ENCODE results near the gene TPCN2.
A peak's percentile ranks its signal among the peaks of the same experiment; 100 is the strongest.

Gene TPCN2

GRCh38 chr11:69154938-69155301 lies 106.2 kb downstream of the TPCN2 start:
- 89% methylated on average over 10 of the region's 10 CpGs for WGBS
- no peak overlapping the region for H2BK15ac ChIP-seq (ENCODE audit: low read depth, poor library complexity, severe bottlenecking)
- H2AK5ac ChIP-seq (ENCODE audit: low read length, severe bottlenecking), result no peak overlapping the region
- peaks cover 20 to 62% of the 10 kb centered on the region in 2 experiments for H3K27me3 ChIP-seq (ENCODE audit: control insufficient read depth in 1 of 2, insufficient read depth in 1 of 2, low read length in 2 of 2)
- no peak overlapping the region for H2BK5ac ChIP-seq (ENCODE audit: low read depth, low read length, poor library complexity, severe bottlenecking)
- H2BK120ac ChIP-seq (ENCODE audit: low read depth, low read length), result no peak overlapping the region
- no peak overlapping the region for H3K14ac ChIP-seq (ENCODE audit: low read length in 2 of 2)
- no peak overlapping the region for H3K4me2 ChIP-seq (ENCODE audit: low read length, poor library complexity, severe bottlenecking)
- H3K79me1 ChIP-seq (replicated peaks; ENCODE audit: low read length, poor library complexity, severe bottlenecking), result no peaks in the 10 kb centered on the region
- H3K4me3 ChIP-seq (ENCODE audit: insufficient read depth in 1 of 2, low read depth in 1 of 2, low read length in 2 of 2), result no peak overlapping the region
- no peaks in the 10 kb centered on the region for H3K36me3 ChIP-seq (ENCODE audit: control insufficient read depth in 1 of 2, insufficient read depth in 2 of 2, low read depth in 1 of 2, low read length in 2 of 2)
- H4K8ac ChIP-seq (ENCODE audit: low read length), result no peak overlapping the region
- H2AFZ ChIP-seq (ENCODE audit: low read depth, low read length), result no peak overlapping the region
- no peaks in the 10 kb centered on the region for H3K4me1 ChIP-seq (ENCODE audit: control insufficient read depth, insufficient read depth, low read depth, low read length)
- H3K23ac ChIP-seq (ENCODE audit: low read length in 2 of 2), result no peak overlapping the region
- H3K27ac ChIP-seq (ENCODE audit: low read length, poor library complexity, severe bottlenecking), result no peak overlapping the region
- no peak for DNase-seq
- no peak overlapping the region for H4K91ac ChIP-seq (ENCODE audit: low read length)
- peaks cover 6% of the 10 kb centered on the region for H3K9me3 ChIP-seq (ENCODE audit: control insufficient read depth, low read length)
- H2BK12ac ChIP-seq (ENCODE audit: low read length in 2 of 2), result no peak overlapping the region
- H3K18ac ChIP-seq (ENCODE audit: low read depth in 1 of 2, low read length in 2 of 2), result no peak overlapping the region
- no peak overlapping the region for H3K9ac ChIP-seq (ENCODE audit: low read length)
- H3K4ac ChIP-seq (ENCODE audit: low read depth in 1 of 2, low read length in 2 of 2), result no peak overlapping the region

GRCh38 chr11:69155302-69156234 lies 106.8 kb downstream of the TPCN2 start, which contains the start of gene SMIM38:
Gene SMIM38 (plus strand): TSS chr11:69155935. CDS start chr11:69157847, 1,912 bp downstream.
- H2AK5ac ChIP-seq (ENCODE audit: low read length, severe bottlenecking), result no peak within 1 kb of the TSS
- H3K79me1 ChIP-seq (replicated peaks; ENCODE audit: low read length, poor library complexity, severe bottlenecking), result no peaks in the 10 kb centered on the region
- H2BK5ac ChIP-seq (ENCODE audit: low read depth, low read length, poor library complexity, severe bottlenecking), result no peak within 1 kb of the TSS
- no peak within 1 kb of the TSS for H4K8ac ChIP-seq (ENCODE audit: low read length)
- no peak within 1 kb of the TSS for H3K27ac ChIP-seq (ENCODE audit: low read length, poor library complexity, severe bottlenecking)
- no peak within 1 kb of the TSS for H2BK15ac ChIP-seq (ENCODE audit: low read depth, poor library complexity, severe bottlenecking)
- H3K9ac ChIP-seq (ENCODE audit: low read length), result peak within 1 kb of the TSS; percentile 59
- H2AFZ ChIP-seq (ENCODE audit: low read depth, low read length), result no peak within 1 kb of the TSS
- no peak within 1 kb of the TSS for H3K14ac ChIP-seq (ENCODE audit: low read length in 2 of 2)
- no peak within 1 kb of the TSS for H2BK120ac ChIP-seq (ENCODE audit: low read depth, low read length)
- H3K4me2 ChIP-seq (ENCODE audit: low read length, poor library complexity, severe bottlenecking), result no peak within 1 kb of the TSS
- no peak within 1 kb of the TSS for H3K4me3 ChIP-seq (ENCODE audit: insufficient read depth in 1 of 2, low read depth in 1 of 2, low read length in 2 of 2)
- no peak within 1 kb of the TSS for H3K4ac ChIP-seq (ENCODE audit: low read depth in 1 of 2, low read length in 2 of 2)
- H3K36me3 ChIP-seq (ENCODE audit: control insufficient read depth in 1 of 2, insufficient read depth in 2 of 2, low read depth in 1 of 2, low read length in 2 of 2), result no peaks in the 10 kb centered on the region
- DNase-seq, result no peak
- H3K18ac ChIP-seq (ENCODE audit: low read depth in 1 of 2, low read length in 2 of 2), result peak within 1 kb of the TSS in 1 of 2 experiments; percentile 43
- H3K9me3 ChIP-seq (ENCODE audit: control insufficient read depth, low read length), result peaks cover 4% of the 10 kb centered on the region
- H3K4me1 ChIP-seq (ENCODE audit: control insufficient read depth, insufficient read depth, low read depth, low read length), result no peaks in the 10 kb centered on the region
- whole genome bisulfite sequencing, result 91% methylated on average over 27 of the region's 32 CpGs
- no peak within 1 kb of the TSS for H3K23ac ChIP-seq (ENCODE audit: low read length in 2 of 2)
- peak within 1 kb of the TSS; percentile 22 for H4K91ac ChIP-seq (ENCODE audit: low read length)
- peaks cover 20 to 62% of the 10 kb centered on the region in 2 experiments for H3K27me3 ChIP-seq (ENCODE audit: control insufficient read depth in 1 of 2, insufficient read depth in 1 of 2, low read length in 2 of 2)
- H2BK12ac ChIP-seq (ENCODE audit: low read length in 2 of 2), result peak within 1 kb of the TSS in 1 of 2 experiments; percentile 10

- no peak overlapping the region for H3K4ac ChIP-seq (ENCODE audit: low read depth in 1 of 2, low read length in 2 of 2)
- no peak overlapping the region for H3K4me3 ChIP-seq (ENCODE audit: insufficient read depth in 1 of 2, low read depth in 1 of 2, low read length in 2 of 2)
- H3K14ac ChIP-seq (ENCODE audit: low read length in 2 of 2), result no peak overlapping the region
- no peak overlapping the region for H2AK5ac ChIP-seq (ENCODE audit: low read length, severe bottlenecking)
- DNase-seq, result no peak
- peak overlapping the region in 1 of 2 experiments; percentile 43 for H3K18ac ChIP-seq (ENCODE audit: low read depth in 1 of 2, low read length in 2 of 2)
- no peak overlapping the region for H2AFZ ChIP-seq (ENCODE audit: low read depth, low read length)
- H3K27ac ChIP-seq (ENCODE audit: low read length, poor library complexity, severe bottlenecking), result no peak overlapping the region
- no peak overlapping the region for H3K23ac ChIP-seq (ENCODE audit: low read length in 2 of 2)
- no peaks in the 10 kb centered on the region for H3K79me1 ChIP-seq (replicated peaks; ENCODE audit: low read length, poor library complexity, severe bottlenecking)
- no peak overlapping the region for H2BK15ac ChIP-seq (ENCODE audit: low read depth, poor library complexity, severe bottlenecking)
- no peak overlapping the region for H4K91ac ChIP-seq (ENCODE audit: low read length)
- H3K9ac ChIP-seq (ENCODE audit: low read length), result no peak overlapping the region
- no peaks in the 10 kb centered on the region for H3K9me3 ChIP-seq (ENCODE audit: control insufficient read depth, low read length)
- H3K36me3 ChIP-seq (ENCODE audit: control insufficient read depth in 1 of 2, insufficient read depth in 2 of 2, low read depth in 1 of 2, low read length in 2 of 2), result no peaks in the 10 kb centered on the region
- no peak overlapping the region for H4K8ac ChIP-seq (ENCODE audit: low read length)
- WGBS, result 83% methylated on average over 13 of the region's 13 CpGs
- no peak overlapping the region for H2BK12ac ChIP-seq (ENCODE audit: low read length in 2 of 2)
- no peak overlapping the region for H2BK5ac ChIP-seq (ENCODE audit: low read depth, low read length, poor library complexity, severe bottlenecking)
- H3K4me2 ChIP-seq (ENCODE audit: low read length, poor library complexity, severe bottlenecking), result no peak overlapping the region
- peaks cover 20 to 68% of the 10 kb centered on the region in 2 experiments for H3K27me3 ChIP-seq (ENCODE audit: control insufficient read depth in 1 of 2, insufficient read depth in 1 of 2, low read length in 2 of 2)
- no peaks in the 10 kb centered on the region for H3K4me1 ChIP-seq (ENCODE audit: control insufficient read depth, insufficient read depth, low read depth, low read length)
- no peak overlapping the region for H2BK120ac ChIP-seq (ENCODE audit: low read depth, low read length)
These were observed 107.5 kb downstream of the TPCN2 start for GRCh38 chr11:69156235-69156639.

- peak overlapping the region; percentile 59 for H3K9ac ChIP-seq (ENCODE audit: low read length)
- H2BK5ac ChIP-seq (ENCODE audit: low read depth, low read length, poor library complexity, severe bottlenecking), result no peak overlapping the region
- H2BK120ac ChIP-seq (ENCODE audit: low read depth, low read length), result no peak overlapping the region
- no peak overlapping the region for H3K14ac ChIP-seq (ENCODE audit: low read length in 2 of 2)
- H2BK15ac ChIP-seq (ENCODE audit: low read depth, poor library complexity, severe bottlenecking), result peak overlapping the region; percentile 86
- H3K4me1 ChIP-seq (ENCODE audit: control insufficient read depth, insufficient read depth, low read depth, low read length), result no peaks in the 10 kb centered on the region
- H3K79me1 ChIP-seq (replicated peaks; ENCODE audit: low read length, poor library complexity, severe bottlenecking), result no peaks in the 10 kb centered on the region
- no peak overlapping the region for H2AK5ac ChIP-seq (ENCODE audit: low read length, severe bottlenecking)
- H3K4ac ChIP-seq (ENCODE audit: low read depth in 1 of 2, low read length in 2 of 2), result no peak overlapping the region
- H4K91ac ChIP-seq (ENCODE audit: low read length), result no peak overlapping the region
- no peak overlapping the region for H3K4me3 ChIP-seq (ENCODE audit: insufficient read depth in 1 of 2, low read depth in 1 of 2, low read length in 2 of 2)
- no peak overlapping the region for H4K8ac ChIP-seq (ENCODE audit: low read length)
- H3K36me3 ChIP-seq (ENCODE audit: control insufficient read depth in 1 of 2, insufficient read depth in 2 of 2, low read depth in 1 of 2, low read length in 2 of 2), result no peaks in the 10 kb centered on the region
- H3K4me2 ChIP-seq (ENCODE audit: low read length, poor library complexity, severe bottlenecking), result no peak overlapping the region
- 91% methylated on average over 14 of the region's 15 CpGs for WGBS
- H3K27me3 ChIP-seq (ENCODE audit: control insufficient read depth in 1 of 2, insufficient read depth in 1 of 2, low read length in 2 of 2), result peaks cover 20 to 70% of the 10 kb centered on the region in 2 experiments
- DNase-seq, result peak; percentile 38
- no peak overlapping the region for H2AFZ ChIP-seq (ENCODE audit: low read depth, low read length)
- H3K27ac ChIP-seq (ENCODE audit: low read length, poor library complexity, severe bottlenecking), result no peak overlapping the region
- no peak overlapping the region for H3K18ac ChIP-seq (ENCODE audit: low read depth in 1 of 2, low read length in 2 of 2)
- H3K23ac ChIP-seq (ENCODE audit: low read length in 2 of 2), result no peak overlapping the region
- no peaks in the 10 kb centered on the region for H3K9me3 ChIP-seq (ENCODE audit: control insufficient read depth, low read length)
- H2BK12ac ChIP-seq (ENCODE audit: low read length in 2 of 2), result no peak overlapping the region
These were observed 108.0 kb downstream of the TPCN2 start for GRCh38 chr11:69156673-69157155.
